Brain microvascular endothelial cell (primary cell): ENCODE measurements around the gene PHACTR3.

Source experiments
- DNase-seq: peaks from one replicate; pipeline ENCODE4 v3.0.0-alpha.2; 2020
- H3K27ac ChIP-seq: fragments of 250-450 bp; sonication (Bioruptor Pico); 2 replicates; pipeline ENCODE4 v1.5.1; 2020; ENCODE audit warnings: mild to moderate bottlenecking, moderate library complexity
- H3K27me3 ChIP-seq: fragments of 250-450 bp; sonication (Bioruptor Pico); replicated peaks from 2 replicates; pipeline ENCODE4 v1.5.1; 2020; ENCODE audit warnings: mild to moderate bottlenecking
- H3K36me3 ChIP-seq: fragments of 250-450 bp; sonication (Bioruptor Pico); replicated peaks from 2 replicates; pipeline ENCODE4 v1.5.1; 2020; ENCODE audit warnings: mild to moderate bottlenecking
- H3K4me3 ChIP-seq: 2 replicates; pipeline ENCODE4 v1.5.1; 2011; ENCODE audit warnings: low read depth, mild to moderate bottlenecking, control low read depth, low read length, moderate library complexity
- CTCF ChIP-seq: IDR thresholded peaks from 2 replicates; pipeline ENCODE4 v1.5.1; 2011; ENCODE audit warnings: low read depth, mild to moderate bottlenecking, moderate library complexity, low read length, control low read depth, inconsistent platforms; ENCODE audit errors: missing control alignments
- in situ Hi-C: cut with HindIII; loops from 2 replicates; pipeline ENCODE4 v1.10.0; 2017; ENCODE audit warnings: low sequenced_read_pairs, low pct_ligation_motif_present

The PHACTR3 gene

GRCh38 chr20:59829786-59830664 is 225.7 kb downstream of the PHACTR3 start:
- Histone ChIP-seq H3K27ac (no peak overlapping the region), H3K36me3 (no peaks in the 10 kb centered on the region), H3K4me3 (no peak overlapping the region), H3K27me3 (no peaks in the 10 kb centered on the region)
- no peak for DNase-seq
- no peak for TF ChIP-seq CTCF
- in situ Hi-C loops = no loop called here

DNA sequence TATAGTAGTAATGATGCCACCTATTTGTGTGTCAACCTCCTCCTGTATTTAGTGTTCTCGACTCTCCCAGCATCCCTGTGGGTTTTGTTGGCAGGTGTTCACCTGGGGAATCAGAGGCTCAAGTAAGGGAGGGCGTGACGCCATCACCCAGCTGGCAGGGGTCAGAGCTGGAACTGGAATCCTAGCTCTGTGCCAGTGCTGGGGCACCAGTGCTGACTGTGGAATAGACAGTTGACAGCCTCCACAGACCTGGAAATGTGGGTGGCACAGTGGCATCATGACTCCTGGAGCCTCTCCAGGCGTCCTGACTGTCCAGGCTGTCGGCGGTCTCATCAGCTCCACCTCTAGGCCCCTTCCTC is 226.3 kb downstream of the PHACTR3 start:
- Histone ChIP-seq H3K27ac (no peak overlapping the region), H3K27me3 (no peaks in the 10 kb centered on the region), H3K36me3 (no peaks in the 10 kb centered on the region), H3K4me3 (no peak overlapping the region)
- DNase-seq = no peak
- in situ Hi-C loops = no loop called here
- TF ChIP-seq CTCF = no peak

DNA sequence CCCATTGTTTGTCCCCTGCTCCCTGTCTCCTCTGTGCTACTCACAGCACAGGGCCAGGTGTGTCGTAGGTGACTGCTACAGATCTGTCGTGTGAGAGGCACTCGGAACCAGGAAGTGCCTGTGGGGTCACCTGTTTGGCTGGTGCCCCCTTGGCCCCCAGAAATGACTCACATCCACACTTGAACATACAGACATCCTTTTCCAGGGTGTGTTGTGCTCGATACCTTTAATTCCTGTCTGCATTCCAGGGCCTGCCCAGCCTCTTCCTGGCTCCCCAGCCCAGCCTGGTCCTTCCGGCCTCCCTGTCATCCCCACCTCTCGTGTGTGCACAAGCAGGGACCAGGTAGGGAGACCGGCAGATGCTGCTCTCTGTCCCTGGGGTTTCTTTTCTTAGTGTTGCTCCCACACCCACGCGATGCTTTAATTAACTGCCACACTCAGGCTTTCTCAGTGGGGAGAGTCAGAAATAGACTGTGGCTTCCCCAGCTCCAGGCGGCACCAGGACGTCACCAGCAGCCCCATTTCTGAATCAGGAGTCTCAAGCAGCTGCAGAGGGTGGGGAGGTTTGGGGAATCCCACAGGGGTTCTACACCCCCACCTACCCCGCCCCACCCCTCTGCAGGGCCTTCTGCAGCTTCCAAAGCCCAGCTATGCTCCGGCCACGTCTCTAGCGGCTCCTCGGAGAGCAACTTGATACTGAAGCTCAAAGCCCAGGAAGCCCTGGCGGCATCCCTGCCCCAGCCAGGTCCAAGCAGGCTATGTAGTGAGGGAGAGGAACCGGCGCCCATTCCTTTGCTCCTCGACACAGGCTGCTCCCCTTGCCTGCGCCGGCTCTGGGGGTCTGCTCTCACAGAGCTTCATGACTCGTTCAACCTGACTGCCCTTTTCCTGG is 226.9 kb downstream of the PHACTR3 start:
- no peak for TF ChIP-seq CTCF
- in situ Hi-C loops = no loop called here
- no peak overlapping the region for H3K27ac ChIP-seq
- no peaks in the 10 kb centered on the region for H3K27me3 ChIP-seq
- no peak for DNase-seq
- no peak overlapping the region for H3K4me3 ChIP-seq
- no peaks in the 10 kb centered on the region for H3K36me3 ChIP-seq

- no peak for DNase-seq
- Histone ChIP-seq H3K27me3 (no peaks in the 10 kb centered on the region), H3K27ac (no peak overlapping the region), H3K36me3 (no peaks in the 10 kb centered on the region), H3K4me3 (no peak overlapping the region)
- no peak for TF ChIP-seq CTCF
- in situ Hi-C loops = no loop called here
Observed at GRCh38 chr20:59831916-59832270, 227.6 kb downstream of the PHACTR3 start.

DNA sequence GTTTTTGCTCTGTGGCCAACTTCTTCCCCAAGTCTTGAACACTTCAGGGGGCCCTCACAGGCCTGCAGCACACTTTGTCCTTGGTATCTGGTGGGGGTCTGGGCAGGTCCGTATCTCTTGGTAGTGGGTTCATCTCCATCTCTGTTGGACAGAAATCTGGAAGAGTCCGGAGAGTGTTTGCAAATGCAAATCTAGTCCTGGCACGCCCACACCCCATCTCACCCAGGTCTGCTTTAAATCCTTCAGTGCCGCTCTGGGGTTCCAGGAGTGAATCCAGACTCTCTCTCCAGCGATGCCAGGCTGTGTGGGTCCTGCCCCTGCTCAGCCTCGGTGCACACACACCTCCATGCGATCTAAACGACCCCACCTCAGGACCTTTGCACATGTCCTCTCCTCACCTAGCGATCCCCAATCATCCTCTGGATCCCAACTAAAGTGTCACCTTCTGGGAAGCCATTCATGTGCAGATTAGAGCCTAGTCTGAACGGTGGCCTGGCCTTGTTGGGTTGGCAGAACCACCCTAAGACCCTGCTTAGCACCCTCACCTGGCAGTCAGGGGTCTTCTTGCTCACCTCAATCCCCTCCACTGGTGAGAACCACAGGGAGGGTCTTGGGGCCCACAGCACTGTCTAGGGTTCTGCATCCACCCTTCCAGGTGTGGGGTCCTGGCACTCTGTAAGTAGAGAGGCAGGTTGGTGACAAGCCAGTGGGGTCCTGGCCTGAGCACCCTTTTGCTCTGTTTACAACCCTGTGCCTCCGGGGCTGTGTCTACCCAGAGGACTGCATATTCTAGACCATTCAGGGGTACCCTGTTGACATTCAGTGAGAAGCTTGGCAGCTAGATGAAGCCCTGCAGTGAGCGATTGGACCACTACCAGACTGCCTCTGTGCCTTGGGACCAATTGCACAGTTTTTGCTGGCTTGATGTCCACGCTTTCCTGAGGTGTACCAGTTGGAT is 228.3 kb downstream of the PHACTR3 start:
- no peak for TF ChIP-seq CTCF
- in situ Hi-C loops = no loop called here
- no peaks in the 10 kb centered on the region for H3K36me3 ChIP-seq

More for the DNA sequence above, 228.3 kb downstream of the PHACTR3 start:
- no peak overlapping the region for H3K4me3 ChIP-seq
- no peak for DNase-seq
- no peak overlapping the region for H3K27ac ChIP-seq
- H3K27me3 ChIP-seq = no peaks in the 10 kb centered on the region
